Ishikawa (cell line): ENCODE results near the gene CNTN4.

Experiments
- CEBPB ChIP-seq: IDR thresholded peaks from 2 replicates; pipeline ENCODE4 v1.6.1; 2012
- CREB1 ChIP-seq: IDR thresholded peaks from 2 replicates; pipeline ENCODE4 v1.6.1; 2012; ENCODE audit warnings: low read depth
- EGR1 ChIP-seq: IDR thresholded peaks from 2 replicates; pipeline ENCODE4 v1.6.1; 2012
- EP300 ChIP-seq: IDR thresholded peaks from 2 replicates; pipeline ENCODE4 v1.6.1; 2012; ENCODE audit warnings: borderline replicate concordance
- FOXM1 ChIP-seq: IDR thresholded peaks from 2 replicates; pipeline ENCODE4 v1.6.1; 2012; ENCODE audit warnings: low read depth, borderline replicate concordance
- MAX ChIP-seq: IDR thresholded peaks from 2 replicates; pipeline ENCODE4 v1.6.1; 2012
- NFIC ChIP-seq: IDR thresholded peaks from 2 replicates; pipeline ENCODE4 v1.6.1; 2012
- RAD21 ChIP-seq: IDR thresholded peaks from 2 replicates; pipeline ENCODE4 v1.6.1; 2012; ENCODE audit warnings: low read depth
- TAF1 ChIP-seq: IDR thresholded peaks from 2 replicates; pipeline ENCODE4 v1.6.1; 2012; ENCODE audit warnings: low read depth, mild to moderate bottlenecking
- TCF12 ChIP-seq: IDR thresholded peaks from 2 replicates; pipeline ENCODE4 v1.6.1; 2012; ENCODE audit warnings: low read depth
- TEAD4 ChIP-seq: IDR thresholded peaks from 2 replicates; pipeline ENCODE4 v1.6.1; 2012
- YY1 ChIP-seq: IDR thresholded peaks from 2 replicates; pipeline ENCODE4 v1.6.1; 2012; ENCODE audit warnings: low read depth
- ZBTB7A ChIP-seq: IDR thresholded peaks from 2 replicates; pipeline ENCODE4 v1.6.1; 2012; ENCODE audit warnings: low read depth
- TF ChIP-seq, protein P1 (sequence below): IDR thresholded peaks from 2 replicates; pipeline ENCODE4 v1.6.1; 2012; ENCODE audit warnings: low read depth, mild to moderate bottlenecking
- TF ChIP-seq, protein P2 (sequence below): IDR thresholded peaks from 2 replicates; pipeline ENCODE4 v1.6.1; 2012

The CNTN4 gene

DNA sequence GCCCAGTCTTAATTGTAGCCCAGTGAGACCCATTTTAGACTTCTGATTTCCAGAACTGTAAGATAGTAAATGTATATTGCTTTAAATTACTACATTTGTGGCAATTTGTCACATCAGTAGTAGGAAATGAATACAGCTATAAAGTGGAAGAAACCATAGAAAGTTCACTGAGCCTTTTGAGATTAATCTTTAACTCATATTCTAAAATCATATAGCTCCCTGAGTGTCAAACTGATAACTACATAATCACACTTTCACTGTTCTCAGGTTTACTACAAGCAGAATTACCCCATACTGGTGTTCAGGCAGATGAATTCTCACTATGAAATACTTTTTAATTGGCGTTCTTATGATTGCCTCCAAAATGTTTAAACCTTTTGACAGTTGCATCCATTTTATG is 42.8 kb downstream of the CNTN4 start:
- TF ChIP-seq YY1 (no peak), ZBTB7A (no peak), EGR1 (no peak), CEBPB (no peak), TAF1 (no peak), FOXM1 (no peak), EP300 (no peak), TEAD4 (no peak), NFIC (no peak), TCF12 (no peak), CREB1 (no peak), RAD21 (no peak), MAX (no peak)
- TF ChIP-seq, protein P1, sequence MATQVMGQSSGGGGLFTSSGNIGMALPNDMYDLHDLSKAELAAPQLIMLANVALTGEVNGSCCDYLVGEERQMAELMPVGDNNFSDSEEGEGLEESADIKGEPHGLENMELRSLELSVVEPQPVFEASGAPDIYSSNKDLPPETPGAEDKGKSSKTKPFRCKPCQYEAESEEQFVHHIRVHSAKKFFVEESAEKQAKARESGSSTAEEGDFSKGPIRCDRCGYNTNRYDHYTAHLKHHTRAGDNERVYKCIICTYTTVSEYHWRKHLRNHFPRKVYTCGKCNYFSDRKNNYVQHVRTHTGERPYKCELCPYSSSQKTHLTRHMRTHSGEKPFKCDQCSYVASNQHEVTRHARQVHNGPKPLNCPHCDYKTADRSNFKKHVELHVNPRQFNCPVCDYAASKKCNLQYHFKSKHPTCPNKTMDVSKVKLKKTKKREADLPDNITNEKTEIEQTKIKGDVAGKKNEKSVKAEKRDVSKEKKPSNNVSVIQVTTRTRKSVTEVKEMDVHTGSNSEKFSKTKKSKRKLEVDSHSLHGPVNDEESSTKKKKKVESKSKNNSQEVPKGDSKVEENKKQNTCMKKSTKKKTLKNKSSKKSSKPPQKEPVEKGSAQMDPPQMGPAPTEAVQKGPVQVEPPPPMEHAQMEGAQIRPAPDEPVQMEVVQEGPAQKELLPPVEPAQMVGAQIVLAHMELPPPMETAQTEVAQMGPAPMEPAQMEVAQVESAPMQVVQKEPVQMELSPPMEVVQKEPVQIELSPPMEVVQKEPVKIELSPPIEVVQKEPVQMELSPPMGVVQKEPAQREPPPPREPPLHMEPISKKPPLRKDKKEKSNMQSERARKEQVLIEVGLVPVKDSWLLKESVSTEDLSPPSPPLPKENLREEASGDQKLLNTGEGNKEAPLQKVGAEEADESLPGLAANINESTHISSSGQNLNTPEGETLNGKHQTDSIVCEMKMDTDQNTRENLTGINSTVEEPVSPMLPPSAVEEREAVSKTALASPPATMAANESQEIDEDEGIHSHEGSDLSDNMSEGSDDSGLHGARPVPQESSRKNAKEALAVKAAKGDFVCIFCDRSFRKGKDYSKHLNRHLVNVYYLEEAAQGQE: no peak
- TF ChIP-seq, protein P2, sequence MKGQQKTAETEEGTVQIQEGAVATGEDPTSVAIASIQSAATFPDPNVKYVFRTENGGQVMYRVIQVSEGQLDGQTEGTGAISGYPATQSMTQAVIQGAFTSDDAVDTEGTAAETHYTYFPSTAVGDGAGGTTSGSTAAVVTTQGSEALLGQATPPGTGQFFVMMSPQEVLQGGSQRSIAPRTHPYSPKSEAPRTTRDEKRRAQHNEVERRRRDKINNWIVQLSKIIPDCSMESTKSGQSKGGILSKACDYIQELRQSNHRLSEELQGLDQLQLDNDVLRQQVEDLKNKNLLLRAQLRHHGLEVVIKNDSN: no peak

DNA sequence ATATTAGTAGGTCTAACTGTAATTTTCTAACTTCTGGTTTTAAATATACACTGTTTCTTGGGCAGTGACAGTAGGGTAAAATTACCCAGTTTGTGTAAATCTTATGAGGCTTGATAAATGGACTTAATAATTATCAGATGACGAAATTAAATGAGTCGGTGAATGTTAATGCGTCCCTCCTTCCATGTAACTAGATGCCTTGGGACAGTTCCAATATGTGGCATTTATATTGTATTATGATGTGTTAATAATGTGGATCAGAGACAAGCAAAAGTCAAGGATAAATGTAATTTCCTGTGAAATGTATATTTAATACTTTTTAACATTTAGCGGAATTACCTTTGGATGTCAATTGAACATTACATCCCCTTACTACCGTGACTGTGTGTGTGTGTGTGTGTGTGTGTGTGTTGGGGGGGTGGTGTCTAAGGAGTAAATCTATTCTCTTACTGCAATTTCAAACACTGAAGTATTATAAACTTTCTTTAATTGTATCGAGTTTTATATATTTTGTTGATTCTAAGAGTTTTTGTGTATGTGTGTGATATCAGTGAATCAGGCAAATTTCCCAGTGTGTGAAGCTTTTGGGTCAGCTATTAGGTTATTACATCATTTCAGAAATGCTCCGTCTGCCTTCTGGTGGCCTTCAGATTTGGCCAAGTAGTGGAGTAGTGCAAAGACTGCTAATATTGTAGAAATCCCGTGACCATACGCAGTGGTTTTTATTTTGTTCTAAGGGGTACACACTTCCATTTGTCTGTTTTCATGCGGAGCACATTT is 50.1 kb downstream of the CNTN4 start:
- no peak for TF ChIP-seq YY1
- TF ChIP-seq, protein P1: no peak
- no peak for TF ChIP-seq TAF1
- no peak for TF ChIP-seq NFIC
- no peak for TF ChIP-seq EGR1
- no peak for TF ChIP-seq TEAD4
- no peak for TF ChIP-seq MAX
- no peak for TF ChIP-seq EP300
- TF ChIP-seq RAD21: no peak
- no peak for TF ChIP-seq CREB1
- TF ChIP-seq FOXM1: no peak
- TF ChIP-seq TCF12: no peak
- no peak for TF ChIP-seq CEBPB
- no peak for TF ChIP-seq ZBTB7A
- TF ChIP-seq, protein P2: no peak

DNA sequence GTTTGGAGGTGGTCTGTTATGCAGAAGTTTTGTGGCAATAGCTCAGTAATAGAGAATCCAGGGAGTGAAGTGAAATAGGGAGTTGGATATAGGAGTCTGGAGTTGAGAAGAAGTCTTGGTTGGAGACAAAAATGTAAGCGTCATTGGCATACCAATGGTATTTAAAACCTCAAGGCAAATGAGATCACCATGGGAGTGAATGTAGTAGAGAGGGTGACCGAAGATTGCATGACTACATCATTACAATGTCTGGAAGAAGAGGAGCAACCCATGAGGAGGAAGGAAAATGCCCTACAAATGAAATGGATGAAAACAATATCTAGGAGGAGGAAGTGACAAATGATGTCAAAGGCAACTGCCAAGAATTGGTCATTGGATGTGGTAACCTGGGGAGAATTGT is 54.4 kb downstream of the CNTN4 start:
- no peak for TF ChIP-seq NFIC
- no peak for TF ChIP-seq MAX
- TF ChIP-seq YY1: no peak
- no peak for TF ChIP-seq CREB1
- TF ChIP-seq EP300: no peak
- TF ChIP-seq TEAD4: no peak
- TF ChIP-seq RAD21: no peak
- TF ChIP-seq TAF1: no peak
- TF ChIP-seq, protein P1: no peak
- TF ChIP-seq FOXM1: no peak
- no peak for TF ChIP-seq CEBPB
- no peak for TF ChIP-seq TCF12
- TF ChIP-seq, protein P2: no peak
- TF ChIP-seq EGR1: no peak
- TF ChIP-seq ZBTB7A: no peak

GRCh38 chr3:2153547-2153946 is 54.9 kb downstream of the CNTN4 start:
- TF ChIP-seq, protein P2: no peak
- no peak for TF ChIP-seq NFIC
- TF ChIP-seq, protein P1: no peak
- no peak for TF ChIP-seq FOXM1
- no peak for TF ChIP-seq EGR1
- TF ChIP-seq EP300: no peak
- TF ChIP-seq ZBTB7A: no peak
- TF ChIP-seq CREB1: no peak
- no peak for TF ChIP-seq TAF1
- no peak for TF ChIP-seq MAX
- no peak for TF ChIP-seq YY1
